Fibroblast of the aortic adventitia (primary cell): ENCODE data around the gene SCAMP3. TPM values are rescaled to one million over a fixed set of nuclear protein-coding genes. Genes with fewer than 3 reads are reported as not detected.

ENCODE experiments used
- DNase-seq: peaks from one replicate; pipeline ENCODE4 v3.0.0-alpha.2; 2010; ENCODE audit warnings: low read depth
- H3K4me3 ChIP-seq: 2 replicates; pipeline ENCODE4 v1.5.1; 2011; ENCODE audit warnings: low read depth, mild to moderate bottlenecking, control low read depth, low read length, moderate library complexity
- CTCF ChIP-seq: IDR thresholded peaks from 2 replicates; pipeline ENCODE4 v1.5.1; 2011; ENCODE audit warnings: mild to moderate bottlenecking, low read length, control low read depth, inconsistent platforms; ENCODE audit not compliant: insufficient read depth
- total RNA-seq: library from RNA; depleted of rRNA; stranded (reverse); fragments of >200 nt; gene quantifications from 2 replicates; pipeline ENCODE4 v1.2.3, GENCODE V29; 2012; ENCODE audit warnings: low replicate concordance

SCAMP3 gene
- total RNA-seq, 1 donor: 47.6 TPM

GRCh38 chr1:155254714-155255242 is 7.4 kb downstream of the SCAMP3 start:
- H3K4me3 ChIP-seq: peak overlapping the region; percentile 84
- no peak for DNase-seq
- no peak for TF ChIP-seq CTCF

- H3K4me3 ChIP-seq: peak overlapping the region; percentile 84
- no peak for TF ChIP-seq CTCF
Observed at GRCh38 chr1:155254228-155254713, 7.9 kb downstream of the SCAMP3 start.

GRCh38 chr1:155253797-155254196 is 8.4 kb downstream of the SCAMP3 start:
- no peak for TF ChIP-seq CTCF
- DNase-seq: peak; percentile 15
- H3K4me3 ChIP-seq: peak overlapping the region; percentile 84

More at GRCh38 chr1:155254228-155254713, 7.9 kb downstream of the SCAMP3 start:
- DNase-seq: no peak

GRCh38 chr1:155253208-155253607 is 9.0 kb downstream of the SCAMP3 start:
- DNase-seq: no peak
- H3K4me3 ChIP-seq: peak overlapping the region; percentile 84
- TF ChIP-seq CTCF: no peak

GRCh38 chr1:155251566-155251965 is 10.6 kb downstream of the SCAMP3 start:
- no peak for DNase-seq
- TF ChIP-seq CTCF: no peak
- H3K4me3 ChIP-seq: no peak overlapping the region

GRCh38 chr1:155250633-155251449 is 11.3 kb downstream of the SCAMP3 start:
- peak; percentile 99 for TF ChIP-seq CTCF
- H3K4me3 ChIP-seq: no peak overlapping the region
- peak; percentile 92 for DNase-seq
